AG04449 (cell line): Measurements from ENCODE around the gene TGFBRAP1.

Experiments used
- CTCF ChIA-PET: fragments of 350-600 bp; formaldehyde crosslinking; extraction: SDS; loops from one replicate; lab custom pipeline; 2021; ENCODE audit warnings: antibody characterized with exemption; lab: Yijun Ruan, JAX
- POLR2A ChIA-PET: fragments of 400-600, 350-600 bp; formaldehyde crosslinking; extraction: SDS; loops from one replicate; lab custom pipeline; 2020; ENCODE audit warnings: antibody characterized with exemption, inconsistent platforms; lab: Yijun Ruan, JAX
- DNase-seq: peaks from one replicate; pipeline ENCODE4 v3.0.0-alpha.2; 2010; ENCODE audit warnings: low read depth, low spot score
- H3K4me3 ChIP-seq: 2 replicates; pipeline ENCODE4 v1.5.1; 2011; ENCODE audit warnings: low read depth, mild to moderate bottlenecking, control low read depth, low read length
- TF ChIP-seq, protein P1 (sequence below): IDR thresholded peaks from one replicate; pipeline ENCODE4 v1.5.1; 2011; ENCODE audit warnings: mild to moderate bottlenecking, moderate library complexity, low read length, control low read depth, inconsistent platforms; ENCODE audit not compliant: insufficient read depth; ENCODE audit errors: missing control alignments

The TGFBRAP1 gene

DNA sequence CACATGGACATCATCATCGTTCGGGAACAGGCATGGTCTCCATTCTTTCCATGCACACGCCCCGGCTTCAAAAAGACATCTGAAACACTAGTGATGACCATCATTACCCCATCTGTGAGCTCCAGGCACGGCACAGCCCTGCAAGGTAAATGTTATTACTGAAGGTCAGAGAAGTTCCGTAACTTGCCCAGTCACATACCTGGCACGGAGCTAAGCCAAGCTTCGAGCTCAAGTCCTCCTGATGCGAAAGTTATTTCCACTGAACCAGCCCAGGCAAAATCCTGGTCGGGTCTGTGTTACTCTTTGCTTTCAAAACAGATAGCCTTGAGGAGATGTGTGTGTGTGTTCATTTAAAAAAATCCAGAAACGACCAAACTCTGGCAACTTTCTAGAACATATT lies 46.5 kb upstream of the TGFBRAP1 start:
- CTCF ChIA-PET, result interaction anchor here (1.0 to 9.8 kb wide), 2 partner anchors 21 to 144 kb away, joined by 3 to 120 read pairs; no protein-coding TSS in a partner anchor
- POLR2A ChIA-PET, result interaction anchor here (0.7 to 1.6 kb wide), 4 partner anchors 10 to 18 kb away, joined by 3 to 5 read pairs (median 4); no protein-coding TSS in a partner anchor

DNA sequence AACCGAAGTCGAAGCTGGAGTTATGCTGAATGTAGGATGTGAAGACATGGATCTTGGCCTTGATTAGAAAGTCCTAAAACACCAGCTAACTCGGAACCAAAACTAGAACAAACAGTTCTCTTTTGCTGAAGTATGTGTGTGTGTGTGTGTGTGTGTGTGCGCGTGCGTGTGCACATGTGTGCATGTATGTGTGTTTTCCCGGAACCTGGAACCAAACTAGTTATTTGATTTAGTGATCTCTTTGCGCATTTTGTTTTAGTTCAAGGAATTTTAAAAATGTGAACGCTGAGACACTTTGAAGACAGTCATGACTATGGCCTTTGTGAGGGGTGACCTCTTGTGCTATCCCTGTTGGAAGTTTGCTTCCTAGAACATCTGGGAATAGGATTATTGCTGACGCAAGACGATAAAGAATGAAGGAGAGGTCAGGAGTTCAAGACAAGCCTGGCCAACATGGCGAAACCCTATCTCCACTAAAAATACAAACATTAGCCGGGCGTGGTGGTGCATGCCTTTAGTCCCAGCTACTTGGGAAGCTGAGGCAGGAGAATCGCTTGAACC lies 45.5 kb upstream of the TGFBRAP1 start:
- no peak for DNase-seq
- H3K4me3 ChIP-seq, result no peak overlapping the region
- TF ChIP-seq, protein P1, sequence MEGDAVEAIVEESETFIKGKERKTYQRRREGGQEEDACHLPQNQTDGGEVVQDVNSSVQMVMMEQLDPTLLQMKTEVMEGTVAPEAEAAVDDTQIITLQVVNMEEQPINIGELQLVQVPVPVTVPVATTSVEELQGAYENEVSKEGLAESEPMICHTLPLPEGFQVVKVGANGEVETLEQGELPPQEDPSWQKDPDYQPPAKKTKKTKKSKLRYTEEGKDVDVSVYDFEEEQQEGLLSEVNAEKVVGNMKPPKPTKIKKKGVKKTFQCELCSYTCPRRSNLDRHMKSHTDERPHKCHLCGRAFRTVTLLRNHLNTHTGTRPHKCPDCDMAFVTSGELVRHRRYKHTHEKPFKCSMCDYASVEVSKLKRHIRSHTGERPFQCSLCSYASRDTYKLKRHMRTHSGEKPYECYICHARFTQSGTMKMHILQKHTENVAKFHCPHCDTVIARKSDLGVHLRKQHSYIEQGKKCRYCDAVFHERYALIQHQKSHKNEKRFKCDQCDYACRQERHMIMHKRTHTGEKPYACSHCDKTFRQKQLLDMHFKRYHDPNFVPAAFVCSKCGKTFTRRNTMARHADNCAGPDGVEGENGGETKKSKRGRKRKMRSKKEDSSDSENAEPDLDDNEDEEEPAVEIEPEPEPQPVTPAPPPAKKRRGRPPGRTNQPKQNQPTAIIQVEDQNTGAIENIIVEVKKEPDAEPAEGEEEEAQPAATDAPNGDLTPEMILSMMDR, result no peak
- ChIA-PET CTCF (interaction anchor here (1.0 to 9.8 kb wide), 3 partner anchors 22 to 170 kb away, joined by 3 to 120 read pairs (median 6); no protein-coding TSS in a partner anchor), POLR2A (interaction anchor here (0.6 to 1.6 kb wide), 4 partner anchors 12 to 146 kb away, joined by 3 to 5 read pairs (median 4); no protein-coding TSS in a partner anchor)

More for the DNA sequence above, 46.5 kb upstream of the TGFBRAP1 start:
- TF ChIP-seq, protein P1, result no peak
- no peak overlapping the region for H3K4me3 ChIP-seq
- no peak for DNase-seq

DNA sequence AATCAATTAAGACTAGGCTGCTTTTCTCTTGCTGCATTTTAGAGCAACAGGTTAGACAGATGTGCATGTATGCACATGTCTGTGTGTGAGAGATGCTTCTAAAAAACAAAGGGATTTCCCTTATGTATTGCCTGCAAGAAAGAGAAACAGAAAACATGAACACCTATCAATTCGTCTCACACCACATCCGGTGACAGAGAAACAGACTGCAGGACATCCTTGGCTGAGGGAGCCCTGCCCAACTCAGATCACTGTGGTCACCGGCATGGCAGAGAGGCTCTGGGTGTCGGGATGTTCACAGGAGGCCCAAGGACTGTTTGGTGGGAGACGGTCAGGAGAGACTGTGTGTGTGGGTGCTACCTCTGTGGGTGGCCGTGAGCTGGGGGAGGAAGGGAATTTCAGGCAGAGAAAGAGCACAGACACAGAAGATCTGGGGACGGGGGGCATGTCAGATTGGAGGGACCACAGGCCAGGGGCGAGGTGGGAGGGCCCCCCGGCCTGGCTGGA lies 44.4 kb upstream of the TGFBRAP1 start:
- no peak overlapping the region for H3K4me3 ChIP-seq
- ChIA-PET CTCF (interaction anchor here (1.4 to 9.8 kb wide), 3 partner anchors 30 to 171 kb away, joined by 4 to 120 read pairs (median 6); no protein-coding TSS in a partner anchor), POLR2A (interaction anchor here (0.6 kb wide), 1 partner anchor 21 kb away, joined by 3 read pairs; no protein-coding TSS in a partner anchor)
- DNase-seq, result no peak
- TF ChIP-seq, protein P1, result no peak

DNA sequence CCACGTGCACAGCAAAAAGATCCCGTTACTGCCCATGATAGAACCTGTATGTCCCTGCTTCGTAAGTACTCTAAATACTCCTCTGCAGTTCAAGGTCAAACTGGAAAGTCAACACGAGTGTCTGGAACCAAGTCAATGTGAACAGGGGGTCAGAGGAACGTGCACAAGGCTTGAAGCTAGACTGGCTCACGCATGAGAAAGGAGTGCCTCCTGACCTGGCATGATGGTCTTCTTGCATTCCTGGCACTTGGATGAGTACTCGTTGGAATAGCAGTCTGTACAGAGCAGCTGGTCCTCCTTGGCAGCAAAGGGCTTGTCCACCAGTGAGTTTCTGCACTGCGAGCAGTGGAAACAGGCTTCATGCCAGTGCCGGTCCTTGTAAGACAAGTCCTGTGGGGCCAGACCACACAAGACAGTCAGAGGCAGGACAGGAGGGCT lies 43.8 kb upstream of the TGFBRAP1 start:
- TF ChIP-seq, protein P1, result no peak
- H3K4me3 ChIP-seq, result no peak overlapping the region
- DNase-seq, result no peak
- CTCF ChIA-PET, result interaction anchor here (1.4 to 9.8 kb wide), 2 partner anchors 31 to 147 kb away, joined by 4 to 120 read pairs; no protein-coding TSS in a partner anchor
- POLR2A ChIA-PET, result no interaction called here

DNA sequence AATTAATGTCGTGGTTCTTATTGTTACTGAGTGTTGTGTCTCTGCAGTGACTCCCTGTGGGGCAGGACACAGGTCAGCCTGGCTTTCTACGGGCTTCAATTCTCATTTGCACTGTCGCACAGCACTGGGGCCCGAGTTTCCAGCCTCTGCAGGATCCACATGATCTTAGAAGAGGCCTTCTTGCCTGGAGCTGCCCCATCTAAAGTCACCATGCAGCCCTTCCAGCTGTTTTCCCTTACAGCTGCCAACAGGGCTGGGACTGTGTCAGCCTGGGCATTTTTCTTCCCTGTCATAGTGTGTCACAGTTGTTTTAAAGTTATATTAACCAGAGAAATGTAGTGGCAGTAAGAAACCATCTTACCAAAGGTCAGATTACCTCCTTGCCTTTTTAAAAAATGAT lies 42.3 kb upstream of the TGFBRAP1 start:
- CTCF ChIA-PET, result interaction anchor here (9.8 kb wide), 1 partner anchor 149 kb away, joined by 120 read pairs; no protein-coding TSS in a partner anchor
- POLR2A ChIA-PET, result interaction anchor here (0.6 kb wide), 1 partner anchor 147 kb away, joined by 3 read pairs; no protein-coding TSS in a partner anchor
- TF ChIP-seq, protein P1, result no peak

DNA sequence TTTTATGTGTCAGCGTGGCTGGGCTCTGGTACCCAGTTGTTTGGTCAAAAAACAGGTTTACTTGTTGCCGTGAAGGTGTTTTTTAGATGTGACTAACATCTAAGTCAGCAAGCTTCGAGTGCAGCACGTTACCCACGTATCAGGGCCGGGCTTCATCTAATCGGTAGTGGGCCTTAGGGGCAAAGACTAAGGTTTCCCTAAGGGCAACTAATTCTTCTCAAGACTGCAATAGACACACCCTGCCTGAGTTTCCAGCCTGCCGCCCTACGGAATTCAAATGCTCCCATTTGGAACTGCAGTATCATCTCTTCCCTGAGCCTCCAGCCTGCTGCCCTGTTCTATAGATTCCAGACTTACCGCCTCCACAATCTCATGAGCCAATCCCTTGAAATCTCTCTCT lies 41.6 kb upstream of the TGFBRAP1 start:
- DNase-seq, result no peak
- no peak overlapping the region for H3K4me3 ChIP-seq
- ChIA-PET CTCF (interaction anchor here (9.8 kb wide), 1 partner anchor 149 kb away, joined by 120 read pairs; no protein-coding TSS in a partner anchor), POLR2A (no interaction called here)
- TF ChIP-seq, protein P1, result no peak

More for the DNA sequence above, 42.3 kb upstream of the TGFBRAP1 start:
- no peak overlapping the region for H3K4me3 ChIP-seq
- no peak for DNase-seq
